ENCODE data around the gene MYO16.

MYO16 gene

GRCh38 chr13:109136873-109137272, 507.5 kb downstream of the MYO16 start:
- DNase-seq, result no peak

- DNase-seq, result no peak
These were observed 509.9 kb downstream of the MYO16 start for GRCh38 chr13:109139346-109139745.

- DNase-seq, result no peak
These were observed 510.6 kb downstream of the MYO16 start for GRCh38 chr13:109140054-109140453.

- DNase-seq, result no peak
These were observed 511.3 kb downstream of the MYO16 start for GRCh38 chr13:109140479-109141349.

GRCh38 chr13:109141706-109142105, 512.3 kb downstream of the MYO16 start:
- no peak for DNase-seq

GRCh38 chr13:109144693-109145437, 515.5 kb downstream of the MYO16 start:
- DNase-seq, result no peak

GRCh38 chr13:109145631-109146030, 516.2 kb downstream of the MYO16 start:
- DNase-seq, result peak; percentile 70

GRCh38 chr13:109146393-109146792, 517.0 kb downstream of the MYO16 start:
- no peak for DNase-seq

- DNase-seq, result no peak
These were observed 517.7 kb downstream of the MYO16 start for GRCh38 chr13:109146912-109147647.

- no peak for DNase-seq
These were observed 518.8 kb downstream of the MYO16 start for GRCh38 chr13:109148243-109148642.

- DNase-seq, result no peak
These were observed 521.3 kb downstream of the MYO16 start for GRCh38 chr13:109150696-109151095.

- no peak for DNase-seq
These were observed 521.8 kb downstream of the MYO16 start for GRCh38 chr13:109151255-109151654.

- DNase-seq, result no peak
These were observed 522.3 kb downstream of the MYO16 start for GRCh38 chr13:109151696-109152095.

GRCh38 chr13:109152311-109152820, 523.0 kb downstream of the MYO16 start:
- DNase-seq, result no peak

GRCh38 chr13:109152941-109153340, 523.5 kb downstream of the MYO16 start:
- DNase-seq, result no peak

GRCh38 chr13:109154146-109154545, 524.7 kb downstream of the MYO16 start:
- DNase-seq, result no peak

GRCh38 chr13:109154546-109154945, 525.1 kb downstream of the MYO16 start:
- DNase-seq, result no peak

- no peak for DNase-seq
These were observed 525.8 kb downstream of the MYO16 start for GRCh38 chr13:109154966-109155761.

- DNase-seq, result no peak
These were observed 526.9 kb downstream of the MYO16 start for GRCh38 chr13:109156181-109156935.

GRCh38 chr13:109157275-109157674, 527.9 kb downstream of the MYO16 start:
- DNase-seq, result no peak

- DNase-seq, result no peak
These were observed 529.0 kb downstream of the MYO16 start for GRCh38 chr13:109158383-109158782.

Data from hematopoietic multipotent progenitor cell treated with erythropoietin and hydrocortisone succinate and interleukin-3 and kit ligand, for 6 days (in vitro differentiated cells).